B cell (primary cell): ENCODE results near the gene HYAL1. TPM values are rescaled to one million over a fixed set of nuclear protein-coding genes. Genes with fewer than 3 reads are reported as not detected.

ENCODE experiments used
- ATAC-seq: fragments of 200-7000 bp; cut with Tn5 transposase; one replicate; pipeline ENCODE4 v1.10.0; 2021; ENCODE audit warnings: low read depth, mild to moderate bottlenecking, moderate number of reproducible peaks, moderate library complexity
- CTCF ChIA-PET: fragments of 350-600 bp; sonication (Branson Sonifier 250); formaldehyde crosslinking; loops from one replicate; lab custom pipeline; 2021; ENCODE audit warnings: antibody characterized with exemption, inconsistent platforms; lab: Charles Lee
- POLR2A ChIA-PET: fragments of 350-600 bp; sonication (Branson Sonifier 250); formaldehyde crosslinking; loops from one replicate; lab custom pipeline; 2021; ENCODE audit warnings: antibody characterized with exemption; lab: Charles Lee
- DNase-seq: peaks from one replicate; pipeline ENCODE4 v3.0.0; 2013
- H2AFZ ChIP-seq: 2 replicates; pipeline ENCODE4 v1.6.1; 2012; ENCODE audit warnings: mild to moderate bottlenecking, low read depth, low read length; ENCODE audit not compliant: insufficient read depth, poor library complexity, severe bottlenecking
- H3K27ac ChIP-seq, 2 donors: 1 replicate in 1 of 2; 2 replicates in 1 of 2; pipeline ENCODE4 v1.5.1; 2012 to 2013; ENCODE audit warnings: low read length in 2 of 2, mild to moderate bottlenecking in 2 of 2, moderate library complexity in 1 of 2
- H3K27me3 ChIP-seq, 4 experiments: fragments of 200-600 bp in 1 of 4; sonication (generic) in 1 of 4; replicated peaks in 1 of 4; 1 replicate in 2 of 4; 2 replicates in 2 of 4; pipeline versions ENCODE4 v1.6.1 to v1.7.0; 2013 to 2016; ENCODE audit warnings: low read length in 3 of 4, mild to moderate bottlenecking in 2 of 4, mixed read lengths in 1 of 4, moderate library complexity in 1 of 4; ENCODE audit not compliant: insufficient read depth in 4 of 4, control insufficient read depth in 3 of 4; ENCODE audit errors: control extremely low read depth in 1 of 4
- H3K36me3 ChIP-seq, 2 experiments: replicated peaks in 1 of 2; 1 replicate in 1 of 2; 2 replicates in 1 of 2; pipeline versions ENCODE4 v1.6.1 to v1.7.1; 2013; ENCODE audit warnings: low read length in 1 of 2; ENCODE audit not compliant: insufficient read depth in 2 of 2, control insufficient read depth in 1 of 2; ENCODE audit errors: control extremely low read depth in 1 of 2, extremely low read depth in 1 of 2
- H3K4me1 ChIP-seq, 2 donors: fragments of 200-600 bp in 1 of 2; sonication (generic) in 1 of 2; 1 replicate in 1 of 2; 2 replicates in 1 of 2; pipeline versions ENCODE4 v1.5.1 to v1.6.1; 2013 to 2017; ENCODE audit warnings: low read length in 2 of 2; ENCODE audit not compliant: control insufficient read depth in 2 of 2, insufficient read depth in 2 of 2
- H3K4me2 ChIP-seq: replicated peaks from 2 replicates; pipeline ENCODE3; 2012; ENCODE audit warnings: mild to moderate bottlenecking, low read depth, low read length; ENCODE audit not compliant: poor library complexity, severe bottlenecking
- H3K4me3 ChIP-seq, 5 experiments: fragments of 200-600 bp in 1 of 5; sonication (generic) in 1 of 5; 1 replicate in 3 of 5; 2 replicates in 2 of 5; pipeline versions ENCODE4 v1.5.1 to v1.7.0; 2011 to 2016; ENCODE audit warnings: low read length in 4 of 5, mild to moderate bottlenecking in 4 of 5, low read depth in 2 of 5, control low read depth in 1 of 5, moderate library complexity in 1 of 5; ENCODE audit not compliant: insufficient read depth in 1 of 5; ENCODE audit errors: control extremely low read depth in 1 of 5, extremely low read depth in 1 of 5
- H3K79me2 ChIP-seq: fragments of 200-600 bp; sonication (generic); one replicate; pipeline ENCODE4 v1.6.0; 2016; ENCODE audit warnings: low read length; ENCODE audit not compliant: control insufficient read depth, insufficient read depth
- H3K9ac ChIP-seq: fragments of 200-600 bp; sonication (generic); 2 replicates; pipeline ENCODE4 v1.6.1; 2017; ENCODE audit warnings: mild to moderate bottlenecking, low read length, moderate library complexity
- H3K9me3 ChIP-seq, 3 donors: one replicate each; pipeline versions ENCODE4 v1.6.1 to v1.7.1; 2013; ENCODE audit warnings: low read length in 2 of 3; ENCODE audit not compliant: control insufficient read depth in 2 of 3, insufficient read depth in 1 of 3; ENCODE audit errors: control extremely low read depth in 1 of 3
- H4K20me1 ChIP-seq: 2 replicates; pipeline ENCODE4 v1.6.0; 2012; ENCODE audit warnings: mild to moderate bottlenecking, low read length; ENCODE audit not compliant: insufficient read depth, control insufficient read depth, poor library complexity, severe bottlenecking
- H3K27ac Mint-ChIP-seq: one replicate; pipeline ENCODE4 v1.8.0; 2021; ENCODE audit warnings: mixed read lengths
- H3K27me3 Mint-ChIP-seq: one replicate; pipeline ENCODE4 v1.8.0; 2021; ENCODE audit warnings: mixed read lengths
- H3K4me1 Mint-ChIP-seq: one replicate; pipeline ENCODE4 v1.8.0; 2021; ENCODE audit warnings: mixed read lengths
- H3K4me3 Mint-ChIP-seq: one replicate; pipeline ENCODE4 v1.8.0; 2021; ENCODE audit warnings: mixed read lengths
- H3K9me3 Mint-ChIP-seq: one replicate; pipeline ENCODE4 v1.8.0; 2022; ENCODE audit warnings: mixed read lengths; ENCODE audit not compliant: insufficient read depth
- EZH2 ChIP-seq: IDR thresholded peaks from 2 replicates; pipeline ENCODE4 v1.6.1; 2012; ENCODE audit warnings: borderline replicate concordance, low read depth, mild to moderate bottlenecking, moderate library complexity, low read length; ENCODE audit not compliant: insufficient read depth, poor library complexity, severe bottlenecking
- WGBS: methylation state at CpG from one replicate; pipeline ENCODE4 v1.1.5; 2013; ENCODE audit warnings: missing lambda C conversion rate; ENCODE audit not compliant: insufficient coverage; 5-methylcytosine and 5-hydroxymethylcytosine counted together
- intact Hi-C: fragments of 100-400 bp; cut with micrococcal nuclease; formaldehyde crosslinking; loops from one replicate; pipeline ENCODE4 v1.10.0; 2022
- polyA plus RNA-seq: library from polyadenylated mRNA; depleted of rRNA; stranded (reverse); fragments of >200 nt; gene quantifications from 2 replicates; pipeline ENCODE4 v1.2.3, GENCODE V29; 2012
- total RNA-seq, 2 donors: library from RNA; stranded (reverse); fragments of 120-200 nt in 1 of 2; gene quantifications; 1 replicate in 1 of 2; 2 replicates in 1 of 2; pipeline versions ENCODE4 v1.2.3 to v1.2.4, GENCODE V29; 2013 to 2022
- TF ChIP-seq, protein P1 (sequence below): fragments of 200-600 bp; IDR thresholded peaks from one replicate; pipeline ENCODE4 v1.8.0; 2022; ENCODE audit warnings: antibody characterized with exemption, mild to moderate bottlenecking

Gene HYAL1
- total and polyA plus RNA-seq, 2 donors (not counting 1 experiment from before 2014, with no cell fraction given) = 0.12 to 0.30 TPM

DNA sequence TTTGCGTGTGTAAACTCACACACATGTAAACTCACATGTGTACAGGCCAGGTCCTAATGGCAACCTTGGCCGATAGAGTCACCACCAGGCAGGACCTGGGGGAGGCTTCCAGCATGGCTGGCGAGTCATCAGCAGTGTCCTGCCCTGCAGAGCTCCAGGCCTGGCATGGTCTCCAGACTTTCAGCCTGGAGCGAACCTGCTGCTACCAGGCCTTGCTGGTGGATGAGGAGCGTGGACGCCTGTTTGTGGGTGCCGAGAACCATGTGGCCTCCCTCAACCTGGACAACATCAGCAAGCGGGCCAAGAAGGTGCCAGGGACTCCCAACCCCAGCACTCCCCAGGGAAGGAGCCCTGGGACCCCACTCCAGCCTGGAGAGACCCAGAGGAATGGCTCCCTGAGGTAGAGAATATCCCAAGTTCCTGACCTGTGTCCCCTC, 33.4 kb downstream of the HYAL1 start:
- no peaks in the 10 kb centered on the region for H3K79me2 ChIP-seq
- H3K9ac ChIP-seq = no peak overlapping the region
- ChIA-PET CTCF (interaction anchor here (0.6 to 5.5 kb wide), 4 partner anchors 20 to 76 kb away, joined by 3 to 46 read pairs (median 10); partner anchors contain the start of gene GNAT1), POLR2A (no interaction called here)
- no peak overlapping the region for H3K4me3 ChIP-seq
- no peak for DNase-seq
- Mint-ChIP-seq H3K4me1 (peaks cover 16% of the 10 kb centered on the region), H3K27me3 (peaks cover 31% of the 10 kb centered on the region), H3K9me3 (no peaks in the 10 kb centered on the region), H3K4me3 (no peak overlapping the region), H3K27ac (no peak overlapping the region)
- ATAC-seq = no peak
- no peaks in the 10 kb centered on the region for H3K9me3 ChIP-seq
- no peaks in the 10 kb centered on the region for H3K36me3 ChIP-seq
- H2AFZ ChIP-seq = no peak overlapping the region
- TF ChIP-seq EZH2 = no peak
- TF ChIP-seq, protein P1, sequence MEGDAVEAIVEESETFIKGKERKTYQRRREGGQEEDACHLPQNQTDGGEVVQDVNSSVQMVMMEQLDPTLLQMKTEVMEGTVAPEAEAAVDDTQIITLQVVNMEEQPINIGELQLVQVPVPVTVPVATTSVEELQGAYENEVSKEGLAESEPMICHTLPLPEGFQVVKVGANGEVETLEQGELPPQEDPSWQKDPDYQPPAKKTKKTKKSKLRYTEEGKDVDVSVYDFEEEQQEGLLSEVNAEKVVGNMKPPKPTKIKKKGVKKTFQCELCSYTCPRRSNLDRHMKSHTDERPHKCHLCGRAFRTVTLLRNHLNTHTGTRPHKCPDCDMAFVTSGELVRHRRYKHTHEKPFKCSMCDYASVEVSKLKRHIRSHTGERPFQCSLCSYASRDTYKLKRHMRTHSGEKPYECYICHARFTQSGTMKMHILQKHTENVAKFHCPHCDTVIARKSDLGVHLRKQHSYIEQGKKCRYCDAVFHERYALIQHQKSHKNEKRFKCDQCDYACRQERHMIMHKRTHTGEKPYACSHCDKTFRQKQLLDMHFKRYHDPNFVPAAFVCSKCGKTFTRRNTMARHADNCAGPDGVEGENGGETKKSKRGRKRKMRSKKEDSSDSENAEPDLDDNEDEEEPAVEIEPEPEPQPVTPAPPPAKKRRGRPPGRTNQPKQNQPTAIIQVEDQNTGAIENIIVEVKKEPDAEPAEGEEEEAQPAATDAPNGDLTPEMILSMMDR = no peak
- peaks cover 10% of the 10 kb centered on the region for H4K20me1 ChIP-seq
- intact Hi-C loops = no loop called here
- peaks cover 19 to 24% of the 10 kb centered on the region in 2 donors for H3K4me1 ChIP-seq
- 87% methylated on average over 7 of the region's 8 CpGs for WGBS
- H3K4me2 ChIP-seq = no peak overlapping the region
- H3K27ac ChIP-seq = no peak overlapping the region
- H3K27me3 ChIP-seq = peaks cover 0 to 53% (median 17%) of the 10 kb centered on the region in 4 experiments

DNA sequence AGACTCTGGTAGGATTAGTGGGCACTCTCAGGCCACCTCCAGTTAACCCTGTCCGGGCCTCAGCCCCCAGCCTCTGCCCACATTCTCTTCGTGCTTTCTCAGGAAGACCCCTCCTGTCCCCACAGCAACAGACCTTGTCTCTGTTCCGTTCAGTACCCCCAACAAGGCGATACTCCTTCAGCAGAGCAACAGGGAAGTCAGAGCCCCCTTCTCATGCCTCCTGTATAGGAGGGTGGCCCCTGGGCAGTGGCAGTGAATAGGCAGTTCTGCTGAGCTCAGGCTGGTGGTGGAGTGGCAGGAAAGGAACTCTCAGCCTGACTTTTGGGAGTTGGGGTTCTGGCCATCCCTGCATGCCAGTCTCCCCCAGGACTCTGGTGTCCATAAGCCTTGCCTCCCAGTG, 33.9 kb downstream of the HYAL1 start:
- H3K9ac ChIP-seq = no peak overlapping the region
- no peak for TF ChIP-seq EZH2
- TF ChIP-seq, protein P1 = no peak
- H4K20me1 ChIP-seq = peaks cover 8% of the 10 kb centered on the region
- H3K27ac ChIP-seq = no peak overlapping the region
- no peaks in the 10 kb centered on the region for H3K9me3 ChIP-seq
- H3K27me3 Mint-ChIP-seq = peaks cover 28% of the 10 kb centered on the region
- no peak overlapping the region for H3K4me3 Mint-ChIP-seq
- peaks cover 13% of the 10 kb centered on the region for H3K4me1 Mint-ChIP-seq
- H3K27me3 ChIP-seq = peaks cover 0 to 49% (median 13%) of the 10 kb centered on the region in 4 experiments
- no peak overlapping the region for H3K27ac Mint-ChIP-seq
- H2AFZ ChIP-seq = no peak overlapping the region
- H3K4me2 ChIP-seq = no peak overlapping the region
- ChIA-PET CTCF (interaction anchor here (0.6 to 5.5 kb wide), 3 partner anchors 19 to 75 kb away, joined by 3 to 46 read pairs (median 3); partner anchors contain the start of gene GNAT1), POLR2A (no interaction called here)
- no peak for ATAC-seq
- no peak overlapping the region for H3K4me3 ChIP-seq
- H3K9me3 Mint-ChIP-seq = no peaks in the 10 kb centered on the region
- no peaks in the 10 kb centered on the region for H3K79me2 ChIP-seq
- peaks cover 15 to 19% of the 10 kb centered on the region in 2 donors for H3K4me1 ChIP-seq
- no peaks in the 10 kb centered on the region for H3K36me3 ChIP-seq
- WGBS = 100% methylated on average over 2 of the region's 4 CpGs
- DNase-seq = no peak
- intact Hi-C loops = no loop called here
